GM23338 (cell line): ENCODE data around the gene PIMREG. TPM values are rescaled to one million over a fixed set of nuclear protein-coding genes. Genes with fewer than 3 reads are reported as not detected.

Experiments
- ATAC-seq: fragments of 200-7000 bp; cut with Tn5 transposase; 3 replicates; pipeline ENCODE4 v1.9.1; 2020
- DNase-seq: peaks from one replicate; pipeline ENCODE4 v3.0.0-alpha.2; 2015; ENCODE audit warnings: low spot score
- H2AFZ ChIP-seq: fragments of 200-600 bp; sonication (generic); 2 replicates; pipeline ENCODE4 v1.8.0; 2016; ENCODE audit warnings: antibody characterized with exemption, mild to moderate bottlenecking, moderate library complexity
- H3F3A ChIP-seq: fragments of 200-600 bp; sonication (generic); replicated peaks from 2 replicates; pipeline ENCODE4 v1.8.0; 2017; ENCODE audit warnings: antibody characterized with exemption, mixed run types, low read depth
- H3K27ac ChIP-seq: fragments of 200-600 bp; sonication (generic); 2 replicates; pipeline ENCODE4 v1.6.1; 2016; ENCODE audit warnings: low read depth
- H3K27me3 ChIP-seq: fragments of 200-600 bp; sonication (generic); 2 replicates; pipeline ENCODE4 v1.8.0; 2016; ENCODE audit warnings: mild to moderate bottlenecking, mixed run types, moderate library complexity; ENCODE audit not compliant: insufficient read depth
- H3K36me3 ChIP-seq: fragments of 200-600 bp; sonication (generic); 2 replicates; pipeline ENCODE4 v1.8.0; 2016; ENCODE audit warnings: mild to moderate bottlenecking; ENCODE audit not compliant: insufficient read depth
- H3K4me1 ChIP-seq: fragments of 200-600 bp; sonication (generic); 2 replicates; pipeline ENCODE4 v1.8.0; 2016; ENCODE audit warnings: mild to moderate bottlenecking, moderate library complexity; ENCODE audit not compliant: insufficient read depth
- H3K4me2 ChIP-seq: fragments of 200-600 bp; sonication (generic); 2 replicates; pipeline ENCODE4 v1.7.1; 2017; ENCODE audit warnings: mixed run types
- H3K4me3 ChIP-seq: fragments of 200-600 bp; sonication (generic); 2 replicates; pipeline ENCODE4 v1.6.1; 2016; ENCODE audit warnings: mixed run types
- H3K79me2 ChIP-seq: fragments of 200-600 bp; sonication (generic); replicated peaks from 2 replicates; pipeline ENCODE4 v1.8.0; 2017; ENCODE audit warnings: mild to moderate bottlenecking; ENCODE audit not compliant: insufficient read depth
- H3K9me2 ChIP-seq: fragments of 200-600 bp; sonication (generic); 2 replicates; pipeline ENCODE4 v1.8.0; 2017; ENCODE audit not compliant: insufficient read depth
- H4K20me1 ChIP-seq: fragments of 200-600 bp; sonication (generic); replicated peaks from 2 replicates; pipeline ENCODE4 v1.8.0; 2017; ENCODE audit warnings: mild to moderate bottlenecking; ENCODE audit not compliant: insufficient read depth
- H3K27ac Mint-ChIP-seq: 2 replicates; pipeline ENCODE4 v1.8.0; 2020; ENCODE audit warnings: inconsistent platforms, mild to moderate bottlenecking, moderate library complexity, mixed read lengths
- H3K27me3 Mint-ChIP-seq: 3 replicates; pipeline ENCODE4 v1.8.0; 2022; ENCODE audit warnings: low read depth, mild to moderate bottlenecking, moderate library complexity, mixed read lengths, inconsistent platforms; ENCODE audit not compliant: insufficient read depth, poor library complexity
- H3K36me3 Mint-ChIP-seq: 3 replicates; pipeline ENCODE4 v1.8.0; 2021; ENCODE audit warnings: low read depth, mild to moderate bottlenecking, inconsistent platforms, moderate library complexity, mixed read lengths
- H3K4me1 Mint-ChIP-seq: 3 replicates; pipeline ENCODE4 v1.8.0; 2020; ENCODE audit warnings: mild to moderate bottlenecking, inconsistent platforms, mixed read lengths
- H3K4me3 Mint-ChIP-seq: 3 replicates; pipeline ENCODE4 v1.8.0; 2021; ENCODE audit warnings: moderate library complexity, mild to moderate bottlenecking, inconsistent platforms, mixed read lengths
- H3K9me3 Mint-ChIP-seq: 3 replicates; pipeline ENCODE4 v1.8.0; 2020; ENCODE audit warnings: moderate library complexity, mild to moderate bottlenecking, inconsistent platforms, mixed read lengths
- CREB1 ChIP-seq: fragments of 250-450 bp; sonication (Bioruptor Pico); IDR thresholded peaks from 2 replicates; pipeline ENCODE4 v1.5.0; 2020; ENCODE audit warnings: low read depth, mild to moderate bottlenecking, moderate library complexity
- NANOG ChIP-seq: IDR thresholded peaks from 2 replicates; pipeline ENCODE4 v1.6.1; 2016; ENCODE audit warnings: antibody characterized with exemption, borderline replicate concordance
- POLR2AphosphoS5 ChIP-seq: IDR thresholded peaks from 2 replicates; pipeline ENCODE4 v1.6.1; 2016; ENCODE audit warnings: antibody characterized with exemption, low read depth
- polyA plus RNA-seq: library from polyadenylated mRNA; unstranded; fragments of >200 nt; fragmentation: Nextera tagmentation; extraction: Ambion mirVana; gene quantifications from 2 replicates; pipeline ENCODE4 v1.2.1, GENCODE V29; 2016
- total RNA-seq: library from RNA; depleted of rRNA; stranded (reverse); fragments of >200 nt; shearing (Covaris generic); gene quantifications from 2 replicates; pipeline ENCODE4 v1.2.3, GENCODE V29; 2014
- TF ChIP-seq, protein P1 (sequence below), 2 experiments: fragments of 200-600 bp in 1 of 2; sonication (generic) in 1 of 2; conservative IDR thresholded peaks; 2 replicates each; pipeline versions ENCODE4 v1.5.1 to v1.6.1; 2016 to 2017; ENCODE audit warnings: antibody characterized with exemption in 2 of 2, low read depth in 2 of 2, mild to moderate bottlenecking in 2 of 2, moderate library complexity in 1 of 2
- TF ChIP-seq, protein P2 (sequence below): IDR thresholded peaks from one replicate; pipeline ENCODE4 v1.6.1; 2018; ENCODE audit warnings: antibody characterized with exemption; ENCODE audit not compliant: unreplicated experiment
- TF ChIP-seq, protein P3 (sequence below): IDR thresholded peaks from 2 replicates; pipeline ENCODE4 v1.6.1; 2016; ENCODE audit warnings: antibody characterized with exemption
- TF ChIP-seq, protein P4 (sequence below): fragments of 250-450 bp; sonication (Bioruptor Pico); IDR thresholded peaks from 2 replicates; pipeline ENCODE4 v1.5.0; 2020; ENCODE audit warnings: mild to moderate bottlenecking, moderate library complexity

PIMREG gene
- total and polyA plus RNA-seq, 2 experiments from 2014 or later: 87.8 to 144 TPM

DNA sequence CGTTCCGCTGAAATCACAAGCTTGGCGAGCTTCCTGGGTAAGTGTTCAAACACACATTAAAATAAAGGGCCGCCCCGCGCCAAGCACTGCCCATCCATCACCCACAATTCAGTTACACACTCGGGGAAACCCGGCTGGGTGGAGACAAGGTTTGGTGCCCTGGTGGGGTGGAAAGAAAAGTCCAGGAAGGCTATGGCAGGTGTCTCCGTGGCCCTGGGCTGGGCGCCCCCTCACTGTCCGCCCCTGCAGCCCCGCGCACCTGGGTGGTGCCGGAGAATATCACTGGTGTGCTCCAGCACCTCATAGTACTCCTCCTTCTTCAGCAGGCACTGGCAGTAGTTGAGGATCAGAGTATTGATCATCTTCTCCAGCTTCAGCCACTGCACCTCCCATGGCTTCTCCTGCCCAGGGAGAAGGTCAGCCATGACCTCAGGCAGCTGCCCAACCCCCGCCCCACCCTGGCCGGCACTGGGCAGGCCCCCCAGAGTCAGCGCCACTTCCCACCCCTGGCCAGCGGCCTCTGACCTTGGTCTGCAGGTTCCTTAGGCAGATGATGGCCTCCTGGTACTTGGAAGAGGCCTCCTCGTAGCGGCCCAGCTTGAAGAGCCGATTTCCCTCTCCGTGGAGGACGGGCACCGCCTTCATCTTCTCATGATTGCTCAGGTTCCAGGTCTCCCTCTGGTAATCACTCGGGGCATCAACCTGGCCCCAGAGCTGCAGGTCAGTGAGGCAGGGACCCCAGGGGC is 17.7 kb upstream of the PIMREG start:
- H3K27ac ChIP-seq: no peak overlapping the region
- no peaks in the 10 kb centered on the region for H3K27me3 ChIP-seq
- H3K4me2 ChIP-seq: no peak overlapping the region
- no peaks in the 10 kb centered on the region for H3K9me2 ChIP-seq
- no peak overlapping the region for H3K27ac Mint-ChIP-seq
- H3K36me3 ChIP-seq: 0 out of 2 replicates have a peak, but pooled peaks cover 3% of the 10 kb centered on the region
- H3K36me3 Mint-ChIP-seq: peaks cover 11% of the 10 kb centered on the region; the same call in 2 of the 3 replicates
- H2AFZ ChIP-seq: no peak overlapping the region
- H3K4me3 ChIP-seq: no peak overlapping the region
- no peaks in the 10 kb centered on the region for H3K4me1 ChIP-seq
- peaks cover 3% of the 10 kb centered on the region; the same call in 2 of the 3 replicates for H3K4me1 Mint-ChIP-seq
- H4K20me1 ChIP-seq: no peaks in the 10 kb centered on the region
- H3K4me3 Mint-ChIP-seq: no peak overlapping the region
- peaks cover 10% of the 10 kb centered on the region for H3K27me3 Mint-ChIP-seq
- H3K79me2 ChIP-seq: no peaks in the 10 kb centered on the region
- DNase-seq (no peak), ATAC-seq (no peak)
- H3F3A ChIP-seq: no peaks in the 10 kb centered on the region
- H3K9me3 Mint-ChIP-seq: peaks cover 16% of the 10 kb centered on the region
- TF ChIP-seq, protein P1, sequence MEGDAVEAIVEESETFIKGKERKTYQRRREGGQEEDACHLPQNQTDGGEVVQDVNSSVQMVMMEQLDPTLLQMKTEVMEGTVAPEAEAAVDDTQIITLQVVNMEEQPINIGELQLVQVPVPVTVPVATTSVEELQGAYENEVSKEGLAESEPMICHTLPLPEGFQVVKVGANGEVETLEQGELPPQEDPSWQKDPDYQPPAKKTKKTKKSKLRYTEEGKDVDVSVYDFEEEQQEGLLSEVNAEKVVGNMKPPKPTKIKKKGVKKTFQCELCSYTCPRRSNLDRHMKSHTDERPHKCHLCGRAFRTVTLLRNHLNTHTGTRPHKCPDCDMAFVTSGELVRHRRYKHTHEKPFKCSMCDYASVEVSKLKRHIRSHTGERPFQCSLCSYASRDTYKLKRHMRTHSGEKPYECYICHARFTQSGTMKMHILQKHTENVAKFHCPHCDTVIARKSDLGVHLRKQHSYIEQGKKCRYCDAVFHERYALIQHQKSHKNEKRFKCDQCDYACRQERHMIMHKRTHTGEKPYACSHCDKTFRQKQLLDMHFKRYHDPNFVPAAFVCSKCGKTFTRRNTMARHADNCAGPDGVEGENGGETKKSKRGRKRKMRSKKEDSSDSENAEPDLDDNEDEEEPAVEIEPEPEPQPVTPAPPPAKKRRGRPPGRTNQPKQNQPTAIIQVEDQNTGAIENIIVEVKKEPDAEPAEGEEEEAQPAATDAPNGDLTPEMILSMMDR (conservative IDR thresholded peaks at IDR 0.05; ENCODE audit: low read depth in 2 of 2): no peak

DNA sequence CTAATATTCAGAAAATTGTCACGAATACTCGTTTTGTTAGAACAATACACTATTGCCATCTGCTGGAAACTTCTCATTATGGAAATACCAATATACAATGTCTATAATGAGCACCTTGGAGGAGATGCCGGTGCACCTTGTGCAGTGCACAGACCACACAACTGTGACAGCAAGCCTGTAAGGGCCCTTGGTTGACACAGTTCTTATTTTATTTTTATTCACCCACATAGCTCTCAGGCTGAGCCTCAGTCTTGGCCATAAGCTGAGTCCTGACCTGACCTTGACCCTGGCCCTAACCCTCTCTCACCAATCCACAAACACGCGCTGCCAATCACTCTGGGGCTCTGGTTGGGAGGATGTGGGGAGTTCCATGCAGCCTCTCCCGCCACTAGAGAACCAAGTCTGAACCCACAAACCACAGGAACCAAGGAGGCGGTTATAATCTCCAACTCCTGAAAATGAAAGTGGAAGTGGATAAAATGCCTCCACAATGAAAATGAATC is 16.9 kb upstream of the PIMREG start:
- no peaks in the 10 kb centered on the region for H3K27me3 ChIP-seq
- no peaks in the 10 kb centered on the region for H3K9me2 ChIP-seq
- peaks cover 6% of the 10 kb centered on the region for H3K27me3 Mint-ChIP-seq
- H3K4me3 Mint-ChIP-seq: no peak overlapping the region
- H3K9me3 Mint-ChIP-seq: peaks cover 20% of the 10 kb centered on the region
- no peaks in the 10 kb centered on the region for H4K20me1 ChIP-seq
- peaks cover 3% of the 10 kb centered on the region; the same call in 2 of the 3 replicates for H3K4me1 Mint-ChIP-seq
- no peak overlapping the region for H3K4me3 ChIP-seq
- H3K36me3 Mint-ChIP-seq: peaks cover 13% of the 10 kb centered on the region; the same call in 2 of the 3 replicates
- no peaks in the 10 kb centered on the region for H3K79me2 ChIP-seq
- H2AFZ ChIP-seq: no peak overlapping the region
- no peaks in the 10 kb centered on the region for H3F3A ChIP-seq
- no peak for DNase-seq
- H3K27ac Mint-ChIP-seq: no peak overlapping the region
- ATAC-seq: no peak
- no peak overlapping the region for H3K4me2 ChIP-seq
- H3K4me1 ChIP-seq: no peaks in the 10 kb centered on the region
- H3K36me3 ChIP-seq: 0 out of 2 replicates have a peak, but pooled peaks cover 3% of the 10 kb centered on the region
- no peak overlapping the region for H3K27ac ChIP-seq
- TF ChIP-seq, protein P2, sequence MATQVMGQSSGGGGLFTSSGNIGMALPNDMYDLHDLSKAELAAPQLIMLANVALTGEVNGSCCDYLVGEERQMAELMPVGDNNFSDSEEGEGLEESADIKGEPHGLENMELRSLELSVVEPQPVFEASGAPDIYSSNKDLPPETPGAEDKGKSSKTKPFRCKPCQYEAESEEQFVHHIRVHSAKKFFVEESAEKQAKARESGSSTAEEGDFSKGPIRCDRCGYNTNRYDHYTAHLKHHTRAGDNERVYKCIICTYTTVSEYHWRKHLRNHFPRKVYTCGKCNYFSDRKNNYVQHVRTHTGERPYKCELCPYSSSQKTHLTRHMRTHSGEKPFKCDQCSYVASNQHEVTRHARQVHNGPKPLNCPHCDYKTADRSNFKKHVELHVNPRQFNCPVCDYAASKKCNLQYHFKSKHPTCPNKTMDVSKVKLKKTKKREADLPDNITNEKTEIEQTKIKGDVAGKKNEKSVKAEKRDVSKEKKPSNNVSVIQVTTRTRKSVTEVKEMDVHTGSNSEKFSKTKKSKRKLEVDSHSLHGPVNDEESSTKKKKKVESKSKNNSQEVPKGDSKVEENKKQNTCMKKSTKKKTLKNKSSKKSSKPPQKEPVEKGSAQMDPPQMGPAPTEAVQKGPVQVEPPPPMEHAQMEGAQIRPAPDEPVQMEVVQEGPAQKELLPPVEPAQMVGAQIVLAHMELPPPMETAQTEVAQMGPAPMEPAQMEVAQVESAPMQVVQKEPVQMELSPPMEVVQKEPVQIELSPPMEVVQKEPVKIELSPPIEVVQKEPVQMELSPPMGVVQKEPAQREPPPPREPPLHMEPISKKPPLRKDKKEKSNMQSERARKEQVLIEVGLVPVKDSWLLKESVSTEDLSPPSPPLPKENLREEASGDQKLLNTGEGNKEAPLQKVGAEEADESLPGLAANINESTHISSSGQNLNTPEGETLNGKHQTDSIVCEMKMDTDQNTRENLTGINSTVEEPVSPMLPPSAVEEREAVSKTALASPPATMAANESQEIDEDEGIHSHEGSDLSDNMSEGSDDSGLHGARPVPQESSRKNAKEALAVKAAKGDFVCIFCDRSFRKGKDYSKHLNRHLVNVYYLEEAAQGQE: no peak
- TF ChIP-seq, protein P3, sequence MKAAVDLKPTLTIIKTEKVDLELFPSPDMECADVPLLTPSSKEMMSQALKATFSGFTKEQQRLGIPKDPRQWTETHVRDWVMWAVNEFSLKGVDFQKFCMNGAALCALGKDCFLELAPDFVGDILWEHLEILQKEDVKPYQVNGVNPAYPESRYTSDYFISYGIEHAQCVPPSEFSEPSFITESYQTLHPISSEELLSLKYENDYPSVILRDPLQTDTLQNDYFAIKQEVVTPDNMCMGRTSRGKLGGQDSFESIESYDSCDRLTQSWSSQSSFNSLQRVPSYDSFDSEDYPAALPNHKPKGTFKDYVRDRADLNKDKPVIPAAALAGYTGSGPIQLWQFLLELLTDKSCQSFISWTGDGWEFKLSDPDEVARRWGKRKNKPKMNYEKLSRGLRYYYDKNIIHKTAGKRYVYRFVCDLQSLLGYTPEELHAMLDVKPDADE: no peak
- TF ChIP-seq NANOG (no peak), CREB1 (CRISPR knock-in tag) (no peak), POLR2AphosphoS5 (no peak)
- TF ChIP-seq, protein P4, sequence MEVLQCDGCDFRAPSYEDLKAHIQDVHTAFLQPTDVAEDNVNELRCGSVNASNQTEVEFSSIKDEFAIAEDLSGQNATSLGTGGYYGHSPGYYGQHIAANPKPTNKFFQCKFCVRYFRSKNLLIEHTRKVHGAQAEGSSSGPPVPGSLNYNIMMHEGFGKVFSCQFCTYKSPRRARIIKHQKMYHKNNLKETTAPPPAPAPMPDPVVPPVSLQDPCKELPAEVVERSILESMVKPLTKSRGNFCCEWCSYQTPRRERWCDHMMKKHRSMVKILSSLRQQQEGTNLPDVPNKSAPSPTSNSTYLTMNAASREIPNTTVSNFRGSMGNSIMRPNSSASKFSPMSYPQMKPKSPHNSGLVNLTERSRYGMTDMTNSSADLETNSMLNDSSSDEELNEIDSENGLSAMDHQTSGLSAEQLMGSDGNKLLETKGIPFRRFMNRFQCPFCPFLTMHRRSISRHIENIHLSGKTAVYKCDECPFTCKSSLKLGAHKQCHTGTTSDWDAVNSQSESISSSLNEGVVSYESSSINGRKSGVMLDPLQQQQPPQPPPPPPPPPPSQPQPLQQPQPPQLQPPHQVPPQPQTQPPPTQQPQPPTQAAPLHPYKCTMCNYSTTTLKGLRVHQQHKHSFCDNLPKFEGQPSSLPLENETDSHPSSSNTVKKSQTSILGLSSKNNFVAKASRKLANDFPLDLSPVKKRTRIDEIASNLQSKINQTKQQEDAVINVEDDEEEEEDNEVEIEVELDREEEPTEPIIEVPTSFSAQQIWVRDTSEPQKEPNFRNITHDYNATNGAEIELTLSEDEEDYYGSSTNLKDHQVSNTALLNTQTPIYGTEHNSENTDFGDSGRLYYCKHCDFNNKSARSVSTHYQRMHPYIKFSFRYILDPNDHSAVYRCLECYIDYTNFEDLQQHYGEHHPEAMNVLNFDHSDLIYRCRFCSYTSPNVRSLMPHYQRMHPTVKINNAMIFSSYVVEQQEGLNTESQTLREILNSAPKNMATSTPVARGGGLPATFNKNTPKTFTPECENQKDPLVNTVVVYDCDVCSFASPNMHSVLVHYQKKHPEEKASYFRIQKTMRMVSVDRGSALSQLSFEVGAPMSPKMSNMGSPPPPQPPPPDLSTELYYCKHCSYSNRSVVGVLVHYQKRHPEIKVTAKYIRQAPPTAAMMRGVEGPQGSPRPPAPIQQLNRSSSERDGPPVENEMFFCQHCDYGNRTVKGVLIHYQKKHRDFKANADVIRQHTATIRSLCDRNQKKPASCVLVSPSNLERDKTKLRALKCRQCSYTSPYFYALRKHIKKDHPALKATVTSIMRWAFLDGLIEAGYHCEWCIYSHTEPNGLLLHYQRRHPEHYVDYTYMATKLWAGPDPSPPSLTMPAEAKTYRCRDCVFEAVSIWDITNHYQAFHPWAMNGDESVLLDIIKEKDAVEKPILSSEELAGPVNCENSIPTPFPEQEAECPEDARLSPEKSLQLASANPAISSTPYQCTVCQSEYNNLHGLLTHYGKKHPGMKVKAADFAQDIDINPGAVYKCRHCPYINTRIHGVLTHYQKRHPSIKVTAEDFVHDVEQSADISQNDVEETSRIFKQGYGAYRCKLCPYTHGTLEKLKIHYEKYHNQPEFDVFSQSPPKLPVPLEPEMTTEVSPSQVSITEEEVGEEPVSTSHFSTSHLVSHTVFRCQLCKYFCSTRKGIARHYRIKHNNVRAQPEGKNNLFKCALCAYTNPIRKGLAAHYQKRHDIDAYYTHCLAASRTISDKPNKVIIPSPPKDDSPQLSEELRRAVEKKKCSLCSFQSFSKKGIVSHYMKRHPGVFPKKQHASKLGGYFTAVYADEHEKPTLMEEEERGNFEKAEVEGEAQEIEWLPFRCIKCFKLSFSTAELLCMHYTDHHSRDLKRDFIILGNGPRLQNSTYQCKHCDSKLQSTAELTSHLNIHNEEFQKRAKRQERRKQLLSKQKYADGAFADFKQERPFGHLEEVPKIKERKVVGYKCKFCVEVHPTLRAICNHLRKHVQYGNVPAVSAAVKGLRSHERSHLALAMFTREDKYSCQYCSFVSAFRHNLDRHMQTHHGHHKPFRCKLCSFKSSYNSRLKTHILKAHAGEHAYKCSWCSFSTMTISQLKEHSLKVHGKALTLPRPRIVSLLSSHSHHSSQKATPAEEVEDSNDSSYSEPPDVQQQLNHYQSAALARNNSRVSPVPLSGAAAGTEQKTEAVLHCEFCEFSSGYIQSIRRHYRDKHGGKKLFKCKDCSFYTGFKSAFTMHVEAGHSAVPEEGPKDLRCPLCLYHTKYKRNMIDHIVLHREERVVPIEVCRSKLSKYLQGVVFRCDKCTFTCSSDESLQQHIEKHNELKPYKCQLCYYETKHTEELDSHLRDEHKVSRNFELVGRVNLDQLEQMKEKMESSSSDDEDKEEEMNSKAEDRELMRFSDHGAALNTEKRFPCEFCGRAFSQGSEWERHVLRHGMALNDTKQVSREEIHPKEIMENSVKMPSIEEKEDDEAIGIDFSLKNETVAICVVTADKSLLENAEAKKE (CRISPR knock-in tag): no peak
